Measurements from ENCODE around the gene PPP1R14C. TPM values are rescaled to one million over a fixed set of nuclear protein-coding genes. Genes with fewer than 3 reads are reported as not detected.

PPP1R14C gene
- total and polyA plus RNA-seq, 2 of the 13 experiments (the other 11 are each of a cell fraction or from before 2014, with no cell fraction given) = not detected

DNA sequence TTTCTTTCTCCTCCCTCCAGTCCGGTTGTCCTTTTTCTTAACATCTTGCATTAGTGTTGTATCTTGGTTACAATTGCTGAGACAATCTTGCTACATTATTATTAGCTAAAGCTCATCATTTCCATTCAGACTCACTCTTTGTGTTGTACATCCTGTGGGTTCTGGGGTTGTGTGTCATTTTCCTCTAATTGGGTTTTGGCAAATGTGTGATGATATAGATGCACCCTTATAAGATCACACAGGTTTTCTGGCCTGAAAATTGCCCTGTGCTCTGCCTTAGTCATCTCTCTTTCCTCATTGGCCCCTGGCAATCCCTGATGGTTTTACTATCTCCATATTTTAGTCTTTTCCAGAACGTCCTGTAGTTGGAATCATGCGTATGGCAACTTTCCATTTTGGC is 60.1 kb downstream of the PPP1R14C start (continued):
- TF ChIP-seq, protein P1, sequence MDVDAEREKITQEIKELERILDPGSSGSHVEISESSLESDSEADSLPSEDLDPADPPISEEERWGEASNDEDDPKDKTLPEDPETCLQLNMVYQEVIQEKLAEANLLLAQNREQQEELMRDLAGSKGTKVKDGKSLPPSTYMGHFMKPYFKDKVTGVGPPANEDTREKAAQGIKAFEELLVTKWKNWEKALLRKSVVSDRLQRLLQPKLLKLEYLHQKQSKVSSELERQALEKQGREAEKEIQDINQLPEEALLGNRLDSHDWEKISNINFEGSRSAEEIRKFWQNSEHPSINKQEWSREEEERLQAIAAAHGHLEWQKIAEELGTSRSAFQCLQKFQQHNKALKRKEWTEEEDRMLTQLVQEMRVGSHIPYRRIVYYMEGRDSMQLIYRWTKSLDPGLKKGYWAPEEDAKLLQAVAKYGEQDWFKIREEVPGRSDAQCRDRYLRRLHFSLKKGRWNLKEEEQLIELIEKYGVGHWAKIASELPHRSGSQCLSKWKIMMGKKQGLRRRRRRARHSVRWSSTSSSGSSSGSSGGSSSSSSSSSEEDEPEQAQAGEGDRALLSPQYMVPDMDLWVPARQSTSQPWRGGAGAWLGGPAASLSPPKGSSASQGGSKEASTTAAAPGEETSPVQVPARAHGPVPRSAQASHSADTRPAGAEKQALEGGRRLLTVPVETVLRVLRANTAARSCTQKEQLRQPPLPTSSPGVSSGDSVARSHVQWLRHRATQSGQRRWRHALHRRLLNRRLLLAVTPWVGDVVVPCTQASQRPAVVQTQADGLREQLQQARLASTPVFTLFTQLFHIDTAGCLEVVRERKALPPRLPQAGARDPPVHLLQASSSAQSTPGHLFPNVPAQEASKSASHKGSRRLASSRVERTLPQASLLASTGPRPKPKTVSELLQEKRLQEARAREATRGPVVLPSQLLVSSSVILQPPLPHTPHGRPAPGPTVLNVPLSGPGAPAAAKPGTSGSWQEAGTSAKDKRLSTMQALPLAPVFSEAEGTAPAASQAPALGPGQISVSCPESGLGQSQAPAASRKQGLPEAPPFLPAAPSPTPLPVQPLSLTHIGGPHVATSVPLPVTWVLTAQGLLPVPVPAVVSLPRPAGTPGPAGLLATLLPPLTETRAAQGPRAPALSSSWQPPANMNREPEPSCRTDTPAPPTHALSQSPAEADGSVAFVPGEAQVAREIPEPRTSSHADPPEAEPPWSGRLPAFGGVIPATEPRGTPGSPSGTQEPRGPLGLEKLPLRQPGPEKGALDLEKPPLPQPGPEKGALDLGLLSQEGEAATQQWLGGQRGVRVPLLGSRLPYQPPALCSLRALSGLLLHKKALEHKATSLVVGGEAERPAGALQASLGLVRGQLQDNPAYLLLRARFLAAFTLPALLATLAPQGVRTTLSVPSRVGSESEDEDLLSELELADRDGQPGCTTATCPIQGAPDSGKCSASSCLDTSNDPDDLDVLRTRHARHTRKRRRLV (CRISPR knock-in tag; IDR thresholded peaks at IDR 0.05) = no peak
- no peak for TF ChIP-seq HNF4A (CRISPR knock-in tag; IDR thresholded peaks at IDR 0.05)
- no peak for TF ChIP-seq ZNF264 (CRISPR knock-in tag; IDR thresholded peaks at IDR 0.05)
- TF ChIP-seq MATR3 (CRISPR knock-in tag; IDR thresholded peaks at IDR 0.05) = no peak
- no peak for TF ChIP-seq KDM2A (CRISPR knock-in tag; IDR thresholded peaks at IDR 0.05; ENCODE audit: borderline replicate concordance, low read depth)
- TF ChIP-seq KDM6A (CRISPR knock-in tag; IDR thresholded peaks at IDR 0.05; ENCODE audit: low read depth) = no peak
- TF ChIP-seq, protein P2, sequence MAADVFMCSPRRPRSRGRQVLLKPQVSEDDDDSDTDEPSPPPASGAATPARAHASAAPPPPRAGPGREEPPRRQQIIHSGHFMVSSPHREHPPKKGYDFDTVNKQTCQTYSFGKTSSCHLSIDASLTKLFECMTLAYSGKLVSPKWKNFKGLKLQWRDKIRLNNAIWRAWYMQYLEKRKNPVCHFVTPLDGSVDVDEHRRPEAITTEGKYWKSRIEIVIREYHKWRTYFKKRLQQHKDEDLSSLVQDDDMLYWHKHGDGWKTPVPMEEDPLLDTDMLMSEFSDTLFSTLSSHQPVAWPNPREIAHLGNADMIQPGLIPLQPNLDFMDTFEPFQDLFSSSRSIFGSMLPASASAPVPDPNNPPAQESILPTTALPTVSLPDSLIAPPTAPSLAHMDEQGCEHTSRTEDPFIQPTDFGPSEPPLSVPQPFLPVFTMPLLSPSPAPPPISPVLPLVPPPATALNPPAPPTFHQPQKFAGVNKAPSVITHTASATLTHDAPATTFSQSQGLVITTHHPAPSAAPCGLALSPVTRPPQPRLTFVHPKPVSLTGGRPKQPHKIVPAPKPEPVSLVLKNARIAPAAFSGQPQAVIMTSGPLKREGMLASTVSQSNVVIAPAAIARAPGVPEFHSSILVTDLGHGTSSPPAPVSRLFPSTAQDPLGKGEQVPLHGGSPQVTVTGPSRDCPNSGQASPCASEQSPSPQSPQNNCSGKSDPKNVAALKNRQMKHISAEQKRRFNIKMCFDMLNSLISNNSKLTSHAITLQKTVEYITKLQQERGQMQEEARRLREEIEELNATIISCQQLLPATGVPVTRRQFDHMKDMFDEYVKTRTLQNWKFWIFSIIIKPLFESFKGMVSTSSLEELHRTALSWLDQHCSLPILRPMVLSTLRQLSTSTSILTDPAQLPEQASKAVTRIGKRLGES (CRISPR knock-in tag; IDR thresholded peaks at IDR 0.05; ENCODE audit: borderline replicate concordance) = no peak
- TF ChIP-seq MTA1 (CRISPR knock-in tag; IDR thresholded peaks at IDR 0.05; ENCODE audit: borderline replicate concordance) = no peak
- no peak for TF ChIP-seq ATF1 (CRISPR knock-in tag; IDR thresholded peaks at IDR 0.05)
- no peak for TF ChIP-seq THAP11 (CRISPR knock-in tag; IDR thresholded peaks at IDR 0.05)
- no peak for TF ChIP-seq ZNF7 (CRISPR knock-in tag; IDR thresholded peaks at IDR 0.05)

All from HepG2 (cell line).